Measurements from ENCODE around the gene SLC38A10. TPM values are rescaled to one million over a fixed set of nuclear protein-coding genes. Genes with fewer than 3 reads are reported as not detected.

SLC38A10 gene
- total and polyA plus RNA-seq, 2 of the 13 experiments (the other 11 are each of a cell fraction or from before 2014, with no cell fraction given), result 23.4 to 55.8 TPM

GRCh38 chr17:81245665-81246342, 49.3 kb downstream of the SLC38A10 start (continued):
- no peak for TF ChIP-seq SALL1 (CRISPR knock-in tag; IDR thresholded peaks at IDR 0.05)
- TF ChIP-seq TBX2 (CRISPR knock-in tag; IDR thresholded peaks at IDR 0.05; ENCODE audit: borderline replicate concordance), result peak; percentile 37; the same call in 1 of the 2 replicates
- TF ChIP-seq ZSCAN29 (CRISPR knock-in tag; conservative IDR thresholded peaks at IDR 0.05), result no peak
- no peak for TF ChIP-seq CENPX (CRISPR knock-in tag; IDR thresholded peaks at IDR 0.05)
- no peak for TF ChIP-seq SP140L (CRISPR knock-in tag; IDR thresholded peaks at IDR 0.05; ENCODE audit: borderline replicate concordance)
- no peak for TF ChIP-seq ZNF17 (CRISPR knock-in tag; IDR thresholded peaks at IDR 0.05)
- TF ChIP-seq EZH2 (conservative IDR thresholded peaks at IDR 0.05; ENCODE audit: low read depth, low read length), result no peak
- no peak for TF ChIP-seq HMGA1 (CRISPR knock-in tag; conservative IDR thresholded peaks at IDR 0.05)
- TF ChIP-seq RARA (CRISPR knock-in tag; IDR thresholded peaks at IDR 0.05), result no peak
- no peak for TF ChIP-seq PAXIP1 (CRISPR knock-in tag; conservative IDR thresholded peaks at IDR 0.05)
- TF ChIP-seq TFAP4 (IDR thresholded peaks at IDR 0.05; ENCODE audit: borderline replicate concordance, low read depth), result 0 out of 2 replicates have a peak, but pooled peaks have one; percentile 22
- TF ChIP-seq TERF1 (CRISPR knock-in tag; IDR thresholded peaks at IDR 0.05), result no peak
- TF ChIP-seq ZFYVE20 (CRISPR knock-in tag; IDR thresholded peaks at IDR 0.05; ENCODE audit: borderline replicate concordance, low read depth), result no peak
- TF ChIP-seq TRIM22 (IDR thresholded peaks at IDR 0.05), result no peak
- no peak for TF ChIP-seq SRSF4 (IDR thresholded peaks at IDR 0.05; ENCODE audit: low read depth, low read length, poor library complexity, severe bottlenecking)
- TF ChIP-seq ZNF510 (CRISPR knock-in tag; IDR thresholded peaks at IDR 0.05; ENCODE audit: low read depth), result no peak
- no peak; the same call in 1 of the 2 replicates for TF ChIP-seq ZNF350 (CRISPR knock-in tag; IDR thresholded peaks at IDR 0.05; ENCODE audit: borderline replicate concordance, low read depth)
- TF ChIP-seq ZSCAN31 (CRISPR knock-in tag; IDR thresholded peaks at IDR 0.05; ENCODE audit: low read depth), result 0 out of 2 replicates have a peak, but pooled peaks have one; percentile 17
- no peak; the same call in 1 of the 2 replicates for TF ChIP-seq NR2F6 (IDR thresholded peaks at IDR 0.05)
- no peak for TF ChIP-seq NR2F6 (CRISPR knock-in tag; IDR thresholded peaks at IDR 0.05)
- no peak for TF ChIP-seq CREM (IDR thresholded peaks at IDR 0.05)
- TF ChIP-seq CREM (CRISPR knock-in tag; IDR thresholded peaks at IDR 0.05), result no peak
- no peak for TF ChIP-seq CBX5 (CRISPR knock-in tag; IDR thresholded peaks at IDR 0.05; ENCODE audit: borderline replicate concordance)
- TF ChIP-seq ZBTB38 (CRISPR knock-in tag; IDR thresholded peaks at IDR 0.05), result 0 out of 2 replicates have a peak, but pooled peaks have one; percentile 5
- no peak for TF ChIP-seq YY1 (IDR thresholded peaks at IDR 0.05; ENCODE audit: insufficient read depth, insufficient replicate concordance, low read depth, low read length)

Measured in HepG2 (cell line).